Endodermal cell (in vitro differentiated cells): Measurements from ENCODE around the gene CAP2. TPM values are rescaled to one million over a fixed set of nuclear protein-coding genes. Genes with fewer than 3 reads are reported as not detected.
A peak's percentile ranks its signal among the peaks of the same experiment; 100 is the strongest.

Experiments used
- DNase-seq: peaks from one replicate; pipeline ENCODE4 v3.0.0-alpha.2; 2017
- H3K27ac ChIP-seq: 2 replicates; pipeline ENCODE4 v1.5.1; 2013; ENCODE audit warnings: mild to moderate bottlenecking, low read depth, low read length, moderate library complexity
- H3K27me3 ChIP-seq: 2 replicates; pipeline ENCODE4 v1.6.1; 2013; ENCODE audit warnings: mild to moderate bottlenecking, low read length, moderate library complexity; ENCODE audit not compliant: insufficient read depth, control insufficient read depth, poor library complexity, severe bottlenecking
- H3K36me3 ChIP-seq: 2 replicates; pipeline ENCODE4 v1.7.0; 2013; ENCODE audit warnings: mild to moderate bottlenecking, low read length, moderate library complexity; ENCODE audit not compliant: control insufficient read depth, insufficient read depth
- H3K4me1 ChIP-seq: one replicate; pipeline ENCODE4 v1.7.0; 2013; ENCODE audit warnings: low read length; ENCODE audit not compliant: control insufficient read depth, insufficient read depth
- H3K4me3 ChIP-seq: 2 replicates; pipeline ENCODE4 v1.5.1; 2013; ENCODE audit warnings: mild to moderate bottlenecking, low read length, moderate library complexity
- H3K9ac ChIP-seq: 2 replicates; pipeline ENCODE4 v1.6.1; 2013; ENCODE audit warnings: mild to moderate bottlenecking, low read length, moderate library complexity; ENCODE audit not compliant: poor library complexity, severe bottlenecking; ENCODE audit errors: extremely low read depth
- H3K9me3 ChIP-seq: 2 replicates; pipeline ENCODE4 v1.6.1; 2013; ENCODE audit warnings: mild to moderate bottlenecking, low read length, moderate library complexity; ENCODE audit not compliant: control insufficient read depth
- H3K27ac Mint-ChIP-seq: 2 replicates; pipeline ENCODE4 v1.8.0; 2020; ENCODE audit warnings: mixed read lengths
- H3K27me3 Mint-ChIP-seq: 2 replicates; pipeline ENCODE4 v1.8.0; 2021; ENCODE audit warnings: mild to moderate bottlenecking, mixed read lengths; ENCODE audit not compliant: insufficient read depth
- H3K36me3 Mint-ChIP-seq: 2 replicates; pipeline ENCODE4 v1.8.0; 2020; ENCODE audit warnings: low read depth, mixed read lengths
- H3K4me1 Mint-ChIP-seq: 2 replicates; pipeline ENCODE4 v1.8.0; 2020; ENCODE audit warnings: mixed read lengths
- H3K4me3 Mint-ChIP-seq: 2 replicates; pipeline ENCODE4 v1.8.0; 2020; ENCODE audit warnings: mild to moderate bottlenecking, moderate library complexity, mixed read lengths
- H3K9me3 Mint-ChIP-seq: 2 replicates; pipeline ENCODE4 v1.8.0; 2020; ENCODE audit warnings: mild to moderate bottlenecking, mixed read lengths
- CTCF ChIP-seq: fragments of 200-600 bp; sonication (generic); conservative IDR thresholded peaks from 2 replicates; pipeline ENCODE4 v1.5.0; 2021; ENCODE audit warnings: antibody characterized with exemption, mild to moderate bottlenecking
- WGBS, 2 experiments: methylation state at CpG; one replicate each; pipeline versions ENCODE4 v1.1.5 to v1.1.7; 2013; ENCODE audit warnings: missing lambda C conversion rate in 2 of 2, mixed read lengths in 1 of 2; ENCODE audit not compliant: insufficient coverage in 1 of 2, insufficient read length in 1 of 2; 5-methylcytosine and 5-hydroxymethylcytosine counted together
- total RNA-seq, 2 donors: library from RNA; stranded (reverse); fragmentation: NEBNext Ultra II Directional in 1 of 2; extraction: Animal tissue kit (Norgen Biotek cat#: 25700) in 1 of 2; gene quantifications; 2 replicates in 1 of 2; 3 replicates in 1 of 2; pipeline ENCODE4 v1.2.1, GENCODE V29; 2021

CAP2 gene
- total RNA-seq, 2 donors from 2014 or later, result 29.8 to 35.9 TPM

- H3K9me3 Mint-ChIP-seq, result peaks cover 8% of the 10 kb centered on the region
- peaks cover 26% of the 10 kb centered on the region for H3K4me1 ChIP-seq
- peaks cover 52% of the 10 kb centered on the region for H3K4me1 Mint-ChIP-seq
- H3K36me3 Mint-ChIP-seq, result peaks cover 18% of the 10 kb centered on the region
- H3K27ac Mint-ChIP-seq, result peak overlapping the region; percentile 99
- 67 to 80% methylated on average over 7 to 12 of the region's 12 CpGs for WGBS, 2 experiments
- no peaks in the 10 kb centered on the region for H3K27me3 ChIP-seq
- no peaks in the 10 kb centered on the region for H3K27me3 Mint-ChIP-seq
- peaks cover 33% of the 10 kb centered on the region for H3K36me3 ChIP-seq
- H3K9ac ChIP-seq, result peak overlapping the region; percentile 89
- no peak for TF ChIP-seq CTCF
- peak overlapping the region; percentile 70 for H3K27ac ChIP-seq
- peak overlapping the region; percentile 71 for H3K4me3 ChIP-seq
- peak overlapping the region; percentile 42 for H3K4me3 Mint-ChIP-seq
- H3K9me3 ChIP-seq, result peaks cover 7% of the 10 kb centered on the region
- DNase-seq, result peak; percentile 75
Measured at GRCh38 chr6:17418281-17419188, 25.1 kb downstream of the CAP2 start.

- Histone ChIP-seq H3K9me3 (peaks cover 2% of the 10 kb centered on the region), H3K9ac (peak overlapping the region; percentile 89), H3K27ac (peak overlapping the region; percentile 16), H3K4me1 (peaks cover 26% of the 10 kb centered on the region), H3K4me3 (peak overlapping the region; percentile 71), H3K27me3 (no peaks in the 10 kb centered on the region), H3K36me3 (peaks cover 38% of the 10 kb centered on the region)
- no peak overlapping the region for H3K4me3 Mint-ChIP-seq
- DNase-seq, result no peak
- H3K4me1 Mint-ChIP-seq, result peaks cover 52% of the 10 kb centered on the region
- no peak for TF ChIP-seq CTCF
- peaks cover 18% of the 10 kb centered on the region for H3K36me3 Mint-ChIP-seq
- peak overlapping the region; percentile 99 for H3K27ac Mint-ChIP-seq
- H3K9me3 Mint-ChIP-seq, result peaks cover 7% of the 10 kb centered on the region
- 82 to 92% methylated on average over 2 to 3 of the region's 3 CpGs for WGBS, 2 experiments
- no peaks in the 10 kb centered on the region for H3K27me3 Mint-ChIP-seq
Measured at GRCh38 chr6:17419189-17419575, 25.8 kb downstream of the CAP2 start.

- Histone ChIP-seq H3K4me1 (peaks cover 34% of the 10 kb centered on the region), H3K27ac (no peak overlapping the region), H3K27me3 (no peaks in the 10 kb centered on the region), H3K9me3 (no peaks in the 10 kb centered on the region), H3K36me3 (peaks cover 50% of the 10 kb centered on the region), H3K9ac (no peak overlapping the region), H3K4me3 (no peak overlapping the region)
- Mint-ChIP-seq H3K27me3 (no peaks in the 10 kb centered on the region), H3K36me3 (peaks cover 24% of the 10 kb centered on the region), H3K27ac (no peak overlapping the region), H3K9me3 (no peaks in the 10 kb centered on the region), H3K4me1 (peaks cover 54% of the 10 kb centered on the region), H3K4me3 (no peak overlapping the region)
- TF ChIP-seq CTCF, result no peak
- WGBS, 2 experiments, result 100% methylated on average over 1 to 2 of the region's 2 CpGs
- no peak for DNase-seq
Measured at GRCh38 chr6:17420368-17420767, 27.0 kb downstream of the CAP2 start.
